Neural progenitor cell (in vitro differentiated cells): ENCODE measurements around the gene MEGF6. TPM values are rescaled to one million over a fixed set of nuclear protein-coding genes. Genes with fewer than 3 reads are reported as not detected.

ENCODE experiments used
- DNase-seq: peaks from one replicate; pipeline ENCODE4 v3.0.0-alpha.2; 2016; ENCODE audit warnings: low spot score
- H2AFZ ChIP-seq: fragments of 200-600 bp; sonication (generic); replicated peaks from 2 replicates; pipeline ENCODE4 v1.6.1; 2016; ENCODE audit warnings: antibody characterized with exemption
- H3F3A ChIP-seq: fragments of 200-600 bp; sonication (generic); 2 replicates; pipeline ENCODE4 v1.6.1; 2016; ENCODE audit warnings: antibody characterized with exemption, low read depth
- H3K27ac ChIP-seq: fragments of 200-600 bp; sonication (generic); 2 replicates; pipeline ENCODE4 v1.5.1; 2016; ENCODE audit warnings: mild to moderate bottlenecking
- H3K27me3 ChIP-seq: fragments of 200-600 bp; sonication (generic); 2 replicates; pipeline ENCODE4 v1.6.1; 2016; ENCODE audit warnings: mild to moderate bottlenecking, moderate library complexity
- H3K36me3 ChIP-seq: fragments of 200-600 bp; sonication (generic); 2 replicates; pipeline ENCODE4 v1.5.1; 2016
- H3K4me1 ChIP-seq: fragments of 200-600 bp; sonication (generic); 2 replicates; pipeline ENCODE4 v1.6.1; 2016; ENCODE audit warnings: mixed run types
- H3K4me2 ChIP-seq: fragments of 200-600 bp; sonication (generic); 2 replicates; pipeline ENCODE4 v1.6.1; 2016
- H3K4me3 ChIP-seq: fragments of 200-600 bp; sonication (generic); 2 replicates; pipeline ENCODE4 v1.5.1; 2016
- H3K79me2 ChIP-seq: fragments of 200-600 bp; sonication (generic); 2 replicates; pipeline ENCODE4 v1.6.1; 2016; ENCODE audit warnings: low read depth
- H3K9ac ChIP-seq: fragments of 200-600 bp; sonication (generic); 2 replicates; pipeline ENCODE4 v1.6.1; 2016
- H3K9me3 ChIP-seq: fragments of 200-600 bp; sonication (generic); 2 replicates; pipeline ENCODE4 v1.5.1; 2016; ENCODE audit warnings: low read depth
- H4K20me1 ChIP-seq: fragments of 200-600 bp; sonication (generic); 2 replicates; pipeline ENCODE4 v1.6.1; 2016; ENCODE audit warnings: low read depth
- H3K27ac Mint-ChIP-seq: 3 replicates; pipeline ENCODE4 v1.8.0; 2021; ENCODE audit warnings: mixed read lengths
- H3K27me3 Mint-ChIP-seq: 2 replicates; pipeline ENCODE4 v1.8.0; 2022; ENCODE audit warnings: low read depth, mild to moderate bottlenecking, inconsistent platforms, moderate library complexity, mixed read lengths; ENCODE audit not compliant: insufficient read depth
- H3K36me3 Mint-ChIP-seq: 3 replicates; pipeline ENCODE4 v1.8.0; 2021; ENCODE audit warnings: mixed read lengths
- H3K4me1 Mint-ChIP-seq: 3 replicates; pipeline ENCODE4 v1.8.0; 2021; ENCODE audit warnings: mixed read lengths
- H3K4me3 Mint-ChIP-seq: 3 replicates; pipeline ENCODE4 v1.8.0; 2021; ENCODE audit warnings: mild to moderate bottlenecking, moderate library complexity, mixed read lengths
- H3K9me3 Mint-ChIP-seq: 3 replicates; pipeline ENCODE4 v1.8.0; 2020; ENCODE audit warnings: mixed read lengths
- CTCF ChIP-seq: fragments of 200-600 bp; sonication (generic); IDR thresholded peaks from 2 replicates; pipeline ENCODE4 v1.5.1; 2017; ENCODE audit warnings: antibody characterized with exemption, mild to moderate bottlenecking
- EZH2 ChIP-seq: fragments of 200-600 bp; sonication (generic); IDR thresholded peaks from 2 replicates; pipeline ENCODE4 v1.6.1; 2017; ENCODE audit warnings: antibody characterized with exemption, mild to moderate bottlenecking, moderate library complexity
- EZH2phosphoT487 ChIP-seq: fragments of 200-600 bp; sonication (generic); IDR thresholded peaks from 2 replicates; pipeline ENCODE4 v1.6.1; 2017; ENCODE audit warnings: antibody characterized with exemption
- total RNA-seq: library from RNA; depleted of rRNA; stranded (reverse); fragments of >200 nt; gene quantifications from 2 replicates; pipeline ENCODE4 v1.2.3, GENCODE V29; 2015; ENCODE audit warnings: low replicate concordance

MEGF6 gene
- total RNA-seq, 1 donor from 2014 or later: 1.7 TPM

- Histone ChIP-seq H3K4me1 (no peaks in the 10 kb centered on the region), H3K4me2 (no peak overlapping the region), H3K36me3 (no peaks in the 10 kb centered on the region), H4K20me1 (peaks cover 6% of the 10 kb centered on the region), H3K9ac (no peak overlapping the region), H3K4me3 (no peak overlapping the region), H3K27me3 (no peaks in the 10 kb centered on the region), H2AFZ (no peak overlapping the region), H3K9me3 (no peaks in the 10 kb centered on the region), H3K79me2 (no peaks in the 10 kb centered on the region), H3K27ac (no peak overlapping the region), H3F3A (no peaks in the 10 kb centered on the region)
- Mint-ChIP-seq H3K27ac (no peak overlapping the region), H3K4me1 (no peaks in the 10 kb centered on the region), H3K4me3 (no peak overlapping the region), H3K27me3 (no peaks in the 10 kb centered on the region), H3K9me3 (no peaks in the 10 kb centered on the region), H3K36me3 (peaks cover 3% of the 10 kb centered on the region)
- no peak for DNase-seq
- TF ChIP-seq EZH2 (no peak), EZH2phosphoT487 (no peak), CTCF (no peak)
Observed at GRCh38 chr1:3515774-3516480, 95.4 kb downstream of the MEGF6 start.

DNA sequence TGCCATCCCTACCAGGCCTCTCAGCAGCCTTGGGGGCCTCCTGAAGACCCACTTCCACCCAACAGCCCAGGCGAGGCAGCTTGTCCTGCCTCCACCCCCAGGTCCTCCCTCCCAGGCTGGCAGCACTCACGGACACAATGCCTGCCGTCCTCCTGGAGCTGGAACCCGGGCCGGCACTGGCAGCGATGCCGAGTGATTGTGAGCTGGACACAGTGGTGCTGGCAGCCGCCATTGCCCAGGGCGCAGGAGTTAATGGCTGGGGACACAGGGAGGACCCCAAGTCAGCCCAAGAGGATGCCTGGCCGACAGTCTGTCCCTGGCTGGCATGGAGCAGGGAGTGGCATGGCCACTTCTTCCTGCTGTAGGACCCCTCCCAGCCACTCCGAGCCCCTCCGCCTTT is 96.0 kb downstream of the MEGF6 start:
- DNase-seq: no peak
- Mint-ChIP-seq H3K27me3 (no peaks in the 10 kb centered on the region), H3K9me3 (no peaks in the 10 kb centered on the region), H3K4me3 (no peak overlapping the region), H3K4me1 (no peaks in the 10 kb centered on the region), H3K27ac (no peak overlapping the region), H3K36me3 (peaks cover 3% of the 10 kb centered on the region)
- H3K4me2 ChIP-seq: no peak overlapping the region
- no peak for TF ChIP-seq EZH2phosphoT487
- TF ChIP-seq EZH2: no peak
- no peak for TF ChIP-seq CTCF
- no peaks in the 10 kb centered on the region for H3K79me2 ChIP-seq
- H3K9me3 ChIP-seq: no peaks in the 10 kb centered on the region
- peaks cover 6% of the 10 kb centered on the region for H4K20me1 ChIP-seq
- H3K36me3 ChIP-seq: no peaks in the 10 kb centered on the region
- H3F3A ChIP-seq: no peaks in the 10 kb centered on the region
- no peaks in the 10 kb centered on the region for H3K4me1 ChIP-seq
- H3K27me3 ChIP-seq: no peaks in the 10 kb centered on the region
- H3K9ac ChIP-seq: no peak overlapping the region
- no peak overlapping the region for H3K27ac ChIP-seq
- no peak overlapping the region for H3K4me3 ChIP-seq
- no peak overlapping the region for H2AFZ ChIP-seq

GRCh38 chr1:3514404-3514803 is 96.9 kb downstream of the MEGF6 start:
- Mint-ChIP-seq H3K27me3 (no peaks in the 10 kb centered on the region), H3K9me3 (no peaks in the 10 kb centered on the region), H3K36me3 (peaks cover 3% of the 10 kb centered on the region), H3K4me3 (no peak overlapping the region), H3K27ac (no peak overlapping the region), H3K4me1 (no peaks in the 10 kb centered on the region)
- no peak for DNase-seq
- no peak overlapping the region for H3K27ac ChIP-seq
- H2AFZ ChIP-seq: no peak overlapping the region
- H3K79me2 ChIP-seq: no peaks in the 10 kb centered on the region
- no peak overlapping the region for H3K4me3 ChIP-seq
- no peaks in the 10 kb centered on the region for H3K27me3 ChIP-seq
- H3F3A ChIP-seq: no peaks in the 10 kb centered on the region
- H3K9me3 ChIP-seq: no peaks in the 10 kb centered on the region
- no peak overlapping the region for H3K9ac ChIP-seq
- H3K4me2 ChIP-seq: no peak overlapping the region
- H3K4me1 ChIP-seq: no peaks in the 10 kb centered on the region
- TF ChIP-seq EZH2 (no peak), CTCF (no peak), EZH2phosphoT487 (no peak)
- peaks cover 10% of the 10 kb centered on the region for H4K20me1 ChIP-seq
- no peaks in the 10 kb centered on the region for H3K36me3 ChIP-seq
